Activated CD8-positive, alpha-beta T cell treated with anti-CD3 and anti-CD28 coated beads for 36 hours (primary cell): Measurements from ENCODE around the gene ZNF362. TPM values are rescaled to one million over a fixed set of nuclear protein-coding genes. Genes with fewer than 3 reads are reported as not detected.

Experiments used
- ATAC-seq: fragments of 200-7000 bp; cut with Tn5 transposase; one replicate; pipeline ENCODE4 v1.10.0; 2021; ENCODE audit warnings: mild to moderate bottlenecking, moderate library complexity
- CTCF ChIA-PET: fragments of 350-600 bp; sonication (Branson Sonifier 250); formaldehyde crosslinking; loops from one replicate; lab custom pipeline; 2021; ENCODE audit warnings: antibody characterized with exemption; lab: Charles Lee
- POLR2A ChIA-PET: fragments of 350-600 bp; sonication (Branson Sonifier 250); formaldehyde crosslinking; loops from one replicate; lab custom pipeline; 2021; ENCODE audit warnings: antibody characterized with exemption; lab: Charles Lee
- DNase-seq: peaks from one replicate; pipeline ENCODE4 v3.0.0-alpha.2; 2020
- H3K27ac Mint-ChIP-seq: one replicate; pipeline ENCODE4 v1.8.0; 2021; ENCODE audit warnings: mild to moderate bottlenecking, mixed read lengths
- H3K27me3 Mint-ChIP-seq: one replicate; pipeline ENCODE4 v1.8.0; 2021; ENCODE audit warnings: mixed read lengths
- H3K36me3 Mint-ChIP-seq: one replicate; pipeline ENCODE4 v1.8.0; 2021; ENCODE audit warnings: low read depth, mixed read lengths
- H3K4me1 Mint-ChIP-seq: one replicate; pipeline ENCODE4 v1.8.0; 2021; ENCODE audit warnings: low read depth, mixed read lengths
- H3K4me3 Mint-ChIP-seq: one replicate; pipeline ENCODE4 v1.8.0; 2021; ENCODE audit warnings: mild to moderate bottlenecking, moderate library complexity, mixed read lengths
- H3K9me3 Mint-ChIP-seq: one replicate; pipeline ENCODE4 v1.8.0; 2021; ENCODE audit warnings: mixed read lengths
- CTCF ChIP-seq: fragments of 200-600 bp; IDR thresholded peaks from one replicate; pipeline ENCODE4 v1.8.0; 2022; ENCODE audit warnings: antibody characterized with exemption, mild to moderate bottlenecking
- intact Hi-C: fragments of 100-400 bp; cut with micrococcal nuclease; formaldehyde crosslinking; loops from one replicate; pipeline ENCODE4 v1.10.0; 2022
- total RNA-seq, 2 experiments: library from RNA; stranded (reverse); gene quantifications; one replicate each; pipeline ENCODE4 v1.2.3, GENCODE V29; 2021

ZNF362 gene
- total RNA-seq, 2 experiments from 2014 or later = 5.4 to 7.8 TPM

GRCh38 chr1:33277488-33278084 is 21.3 kb downstream of the ZNF362 start:
- H3K27me3 Mint-ChIP-seq = no peaks in the 10 kb centered on the region
- DNase-seq (no peak), ATAC-seq (no peak)
- no peak for TF ChIP-seq CTCF
- peaks cover 7% of the 10 kb centered on the region for H3K36me3 Mint-ChIP-seq
- intact Hi-C loops = no loop called here
- no peaks in the 10 kb centered on the region for H3K9me3 Mint-ChIP-seq
- CTCF ChIA-PET = interaction anchor here (0.9 to 1.2 kb wide), 2 partner anchors 18 to 21 kb away, joined by 3 to 4 read pairs; no protein-coding TSS in a partner anchor
- no peak overlapping the region for H3K4me3 Mint-ChIP-seq
- POLR2A ChIA-PET = interaction anchor here (0.7 kb wide), 1 partner anchor 55 kb away, joined by 5 read pairs; no protein-coding TSS in a partner anchor
- H3K4me1 Mint-ChIP-seq = peaks cover 11% of the 10 kb centered on the region
- H3K27ac Mint-ChIP-seq = no peak overlapping the region

- peaks cover 11% of the 10 kb centered on the region for H3K36me3 Mint-ChIP-seq
- intact Hi-C loops = no loop called here
- ChIA-PET POLR2A (no interaction called here), CTCF (interaction anchor here (1.5 kb wide), 1 partner anchor 18 kb away, joined by 3 read pairs; no protein-coding TSS in a partner anchor)
- DNase-seq (no peak), ATAC-seq (no peak)
- H3K4me3 Mint-ChIP-seq = no peak overlapping the region
- H3K4me1 Mint-ChIP-seq = no peaks in the 10 kb centered on the region
- no peak overlapping the region for H3K27ac Mint-ChIP-seq
- H3K9me3 Mint-ChIP-seq = no peaks in the 10 kb centered on the region
- no peaks in the 10 kb centered on the region for H3K27me3 Mint-ChIP-seq
- TF ChIP-seq CTCF = no peak
Observed at GRCh38 chr1:33280091-33280661, 23.9 kb downstream of the ZNF362 start.

- ATAC-seq = no peak
- H3K36me3 Mint-ChIP-seq = peaks cover 11% of the 10 kb centered on the region
- H3K4me3 Mint-ChIP-seq = no peak overlapping the region
- H3K27me3 Mint-ChIP-seq = no peaks in the 10 kb centered on the region
- intact Hi-C loops = no loop called here
- no peak for TF ChIP-seq CTCF
- POLR2A ChIA-PET = no interaction called here
- CTCF ChIA-PET = interaction anchor here (1.4 kb wide), 1 partner anchor 14 kb away, joined by 8 read pairs; no protein-coding TSS in a partner anchor
- DNase-seq = no peak
- no peak overlapping the region for H3K27ac Mint-ChIP-seq
- H3K9me3 Mint-ChIP-seq = no peaks in the 10 kb centered on the region
- H3K4me1 Mint-ChIP-seq = no peaks in the 10 kb centered on the region
Observed at GRCh38 chr1:33281554-33282303, 25.4 kb downstream of the ZNF362 start.

GRCh38 chr1:33282791-33283190 is 26.5 kb downstream of the ZNF362 start:
- ChIA-PET POLR2A (no interaction called here), CTCF (interaction anchor here (1.4 kb wide), 1 partner anchor 13 kb away, joined by 8 read pairs; no protein-coding TSS in a partner anchor)
- Mint-ChIP-seq H3K4me3 (no peak overlapping the region), H3K27ac (no peak overlapping the region), H3K9me3 (no peaks in the 10 kb centered on the region), H3K4me1 (no peaks in the 10 kb centered on the region), H3K27me3 (no peaks in the 10 kb centered on the region), H3K36me3 (peaks cover 11% of the 10 kb centered on the region)
- intact Hi-C loops = no loop called here
- DNase-seq (no peak), ATAC-seq (no peak)
- no peak for TF ChIP-seq CTCF
